H9 (cell line): ENCODE data around the gene TEX38. TPM values are rescaled to one million over a fixed set of nuclear protein-coding genes. Genes with fewer than 3 reads are reported as not detected.

Experiments
- DNase-seq: peaks from one replicate; pipeline ENCODE4 v3.0.0-alpha.2; 2017
- H2AFZ ChIP-seq: one replicate; pipeline ENCODE4 v1.6.1; 2013; ENCODE audit warnings: mild to moderate bottlenecking, low read length, control low read depth, moderate library complexity
- H2AK5ac ChIP-seq: 2 replicates; pipeline ENCODE4 v1.6.1; 2013; ENCODE audit warnings: low read length, control low read depth, mixed read lengths; ENCODE audit not compliant: insufficient read length
- H2BK120ac ChIP-seq: one replicate; pipeline ENCODE4 v1.6.1; 2013; ENCODE audit warnings: low read depth, mild to moderate bottlenecking, low read length, control low read depth, inconsistent platforms; ENCODE audit not compliant: poor library complexity, severe bottlenecking
- H2BK12ac ChIP-seq: 2 replicates; pipeline ENCODE4 v1.6.1; 2013; ENCODE audit warnings: low read length, control low read depth, mixed read lengths, low read depth; ENCODE audit not compliant: insufficient read length
- H2BK15ac ChIP-seq: 2 replicates; pipeline ENCODE4 v1.6.1; 2013; ENCODE audit warnings: low read depth, low read length, control low read depth
- H2BK20ac ChIP-seq: one replicate; pipeline ENCODE4 v1.6.1; 2013; ENCODE audit warnings: low read depth, mild to moderate bottlenecking, low read length, control low read depth, inconsistent platforms; ENCODE audit not compliant: poor library complexity, severe bottlenecking
- H2BK5ac ChIP-seq: 2 replicates; pipeline ENCODE4 v1.6.1; 2013; ENCODE audit warnings: low read length, control low read depth, mixed read lengths; ENCODE audit not compliant: insufficient read length
- H3K14ac ChIP-seq: 2 replicates; pipeline ENCODE4 v1.6.1; 2013; ENCODE audit warnings: low read length, control low read depth; ENCODE audit not compliant: insufficient read depth
- H3K18ac ChIP-seq: 2 replicates; pipeline ENCODE4 v1.6.1; 2013; ENCODE audit warnings: low read depth, mild to moderate bottlenecking, mixed read lengths, low read length, control low read depth; ENCODE audit not compliant: insufficient read length
- H3K23ac ChIP-seq: 2 replicates; pipeline ENCODE4 v1.6.1; 2013; ENCODE audit warnings: low read length, control low read depth, mixed read lengths, low read depth; ENCODE audit not compliant: insufficient read length
- H3K23me2 ChIP-seq: 2 replicates; pipeline ENCODE4 v1.6.1; 2013; ENCODE audit warnings: low read depth, mild to moderate bottlenecking, mixed read lengths, low read length, control low read depth; ENCODE audit not compliant: insufficient read length, poor library complexity, severe bottlenecking
- H3K27ac ChIP-seq: 2 replicates; pipeline ENCODE4 v1.5.1; 2013; ENCODE audit warnings: low read length, control low read depth, mixed read lengths, low read depth; ENCODE audit not compliant: insufficient read length
- H3K27me3 ChIP-seq: 2 replicates; pipeline ENCODE4 v1.6.1; 2013; ENCODE audit warnings: low read length, control low read depth, inconsistent platforms; ENCODE audit not compliant: insufficient read depth
- H3K4ac ChIP-seq: 2 replicates; pipeline ENCODE4 v1.6.1; 2013; ENCODE audit warnings: low read depth, mild to moderate bottlenecking, control low read depth, inconsistent platforms, low read length, moderate library complexity
- H3K4me1 ChIP-seq: 2 replicates; pipeline ENCODE4 v1.6.1; 2013; ENCODE audit warnings: low read length, control low read depth, inconsistent platforms; ENCODE audit not compliant: insufficient read depth
- H3K4me2 ChIP-seq: 2 replicates; pipeline ENCODE4 v1.6.1; 2013; ENCODE audit warnings: low read length, control low read depth, mixed read lengths; ENCODE audit not compliant: insufficient read length, insufficient read depth
- H3K56ac ChIP-seq: 2 replicates; pipeline ENCODE4 v1.6.1; 2013; ENCODE audit warnings: low read depth, mild to moderate bottlenecking, mixed read lengths, low read length, control low read depth; ENCODE audit not compliant: insufficient read length
- H3K79me1 ChIP-seq: 2 replicates; pipeline ENCODE4 v1.6.1; 2013; ENCODE audit warnings: low read depth, mild to moderate bottlenecking, moderate library complexity, low read length, control low read depth, inconsistent platforms; ENCODE audit not compliant: insufficient read depth, poor library complexity, severe bottlenecking
- H3K79me2 ChIP-seq: 2 replicates; pipeline ENCODE4 v1.6.1; 2013; ENCODE audit warnings: low read length, control low read depth, inconsistent platforms; ENCODE audit not compliant: insufficient read depth
- H3K9ac ChIP-seq: 2 replicates; pipeline ENCODE4 v1.6.1; 2013; ENCODE audit warnings: low read length, control low read depth, mixed read lengths; ENCODE audit not compliant: insufficient read length; ENCODE audit errors: extremely low read depth
- H3K9me3 ChIP-seq: one replicate; pipeline ENCODE4 v1.6.1; 2013; ENCODE audit warnings: low read depth, low read length, inconsistent platforms; ENCODE audit not compliant: control insufficient read depth
- H3T11ph ChIP-seq: one replicate; pipeline ENCODE4 v1.6.1; 2013; ENCODE audit warnings: mild to moderate bottlenecking, low read length, control low read depth, inconsistent platforms
- H4K20me1 ChIP-seq: one replicate; pipeline ENCODE4 v1.6.1; 2013; ENCODE audit not compliant: control insufficient read depth, insufficient read length, insufficient read depth
- H4K5ac ChIP-seq: 2 replicates; pipeline ENCODE4 v1.6.1; 2013; ENCODE audit warnings: low read depth, mild to moderate bottlenecking, mixed read lengths, low read length, control low read depth; ENCODE audit not compliant: insufficient read length
- H4K8ac ChIP-seq: replicated peaks from 2 replicates; pipeline ENCODE4 v1.6.1; 2013; ENCODE audit warnings: low read length, control low read depth, mixed read lengths, low read depth; ENCODE audit not compliant: insufficient read length
- H4K91ac ChIP-seq: 2 replicates; pipeline ENCODE4 v1.6.1; 2013; ENCODE audit warnings: low read depth, mild to moderate bottlenecking, moderate library complexity, mixed read lengths, low read length, control low read depth; ENCODE audit not compliant: insufficient read length
- H3K27ac Mint-ChIP-seq, 3 experiments: 2 replicates in 2 of 3; 3 replicates in 1 of 3; pipeline ENCODE4 v1.8.0; 2020 to 2021; ENCODE audit warnings: mixed read lengths in 3 of 3, mild to moderate bottlenecking in 1 of 3, moderate library complexity in 1 of 3
- H3K27me3 Mint-ChIP-seq: 2 replicates; pipeline ENCODE4 v1.8.0; 2021; ENCODE audit warnings: low read depth, mild to moderate bottlenecking, moderate library complexity, mixed read lengths
- H3K36me3 Mint-ChIP-seq, 3 experiments: 2 replicates in 2 of 3; 3 replicates in 1 of 3; pipeline ENCODE4 v1.8.0; 2020 to 2021; ENCODE audit warnings: low read depth in 3 of 3, mixed read lengths in 3 of 3; ENCODE audit not compliant: insufficient read depth in 1 of 3
- H3K4me1 Mint-ChIP-seq, 2 experiments: 2 replicates each; pipeline ENCODE4 v1.8.0; 2020; ENCODE audit warnings: mixed read lengths in 2 of 2
- H3K4me3 Mint-ChIP-seq, 2 experiments: 2 replicates in 1 of 2; 3 replicates in 1 of 2; pipeline ENCODE4 v1.8.0; 2020 to 2021; ENCODE audit warnings: mild to moderate bottlenecking in 2 of 2, mixed read lengths in 2 of 2, moderate library complexity in 1 of 2
- H3K9me3 Mint-ChIP-seq, 2 experiments: 2 replicates in 1 of 2; 3 replicates in 1 of 2; pipeline ENCODE4 v1.8.0; 2020; ENCODE audit warnings: mild to moderate bottlenecking in 2 of 2, mixed read lengths in 2 of 2, moderate library complexity in 1 of 2
- CTCF ChIP-seq: fragments of 200-600 bp; sonication (generic); conservative IDR thresholded peaks from 3 replicates; pipeline ENCODE4 v1.8.0; 2021; ENCODE audit warnings: antibody characterized with exemption, mild to moderate bottlenecking
- WGBS: extraction: QIAGEN DNeasy Blood & Tissue Kit; methylation state at CpG from one replicate; pipeline ENCODE4 v1.1.7; 2013; ENCODE audit warnings: missing lambda C conversion rate, low lambda C conversion rate, mixed read lengths; ENCODE audit not compliant: insufficient read length; ENCODE audit errors: extremely low coverage; 5-methylcytosine and 5-hydroxymethylcytosine counted together
- total RNA-seq: library from RNA; stranded (reverse); gene quantifications from 2 replicates; pipeline ENCODE4 v1.2.1, GENCODE V29; 2021

The TEX38 gene
- total RNA-seq, 1 experiment from 2014 or later = not detected

- Histone ChIP-seq H3K27me3 (no peaks in the 10 kb centered on the region), H3K79me1 (no peaks in the 10 kb centered on the region), H4K20me1 (no peaks in the 10 kb centered on the region), H2AK5ac (no peak overlapping the region), H4K91ac (no peak overlapping the region), H2BK5ac (no peak overlapping the region), H2BK20ac (no peak overlapping the region), H2BK12ac (no peak overlapping the region), H2AFZ (no peak overlapping the region), H3K56ac (no peak overlapping the region), H3T11ph (no peak overlapping the region), H3K23me2 (no peaks in the 10 kb centered on the region), H3K4ac (no peak overlapping the region), H4K5ac (no peak overlapping the region), H3K23ac (no peak overlapping the region), H3K79me2 (no peaks in the 10 kb centered on the region), H3K9ac (no peak overlapping the region), H3K4me2 (no peak overlapping the region), H3K18ac (no peak overlapping the region), H3K9me3 (no peaks in the 10 kb centered on the region), H4K8ac (no peak overlapping the region), H3K14ac (no peak overlapping the region), H3K27ac (no peak overlapping the region), H2BK15ac (no peak overlapping the region), H3K4me1 (peaks cover 4% of the 10 kb centered on the region; the same call in 1 of the 2 replicates), H2BK120ac (no peak overlapping the region)
- no peak for DNase-seq
- Mint-ChIP-seq H3K27ac (peak overlapping the region; percentile 24 to 87 (median 68); a peak in 5 of 7 replicates), H3K4me1 (peaks cover 38 to 43% of the 10 kb centered on the region in 2 experiments), H3K36me3 (peaks cover 11 to 61% (median 45%) of the 10 kb centered on the region in 3 experiments; a peak in 6 of 7 replicates), H3K4me3 (peak overlapping the region in 1 of 2 experiments; percentile 16; a peak in 1 of 5 replicates), H3K27me3 (no peaks in the 10 kb centered on the region), H3K9me3 (no peaks in the 10 kb centered on the region)
- no peak for TF ChIP-seq CTCF
- no CpG with 5 or more reads among the region's 1 CpG for WGBS
Observed at GRCh38 chr1:46677339-46677738, 5.7 kb downstream of the TEX38 start.
